ENCODE data around the gene NAP1L1. TPM values are rescaled to one million over a fixed set of nuclear protein-coding genes. Genes with fewer than 3 reads are reported as not detected.

NAP1L1 gene
- total RNA-seq, 1 donor from 2014 or later, result 552 TPM

- H3K27ac Mint-ChIP-seq (ENCODE audit: unreplicated experiment), result no peak overlapping the region
- peaks cover 61% of the 10 kb centered on the region for H3K4me1 Mint-ChIP-seq (ENCODE audit: unreplicated experiment)
- no peaks in the 10 kb centered on the region for H3K27me3 Mint-ChIP-seq (ENCODE audit: unreplicated experiment)
- H3K9me3 Mint-ChIP-seq (ENCODE audit: unreplicated experiment), result no peaks in the 10 kb centered on the region
- no peak overlapping the region for H3K4me3 Mint-ChIP-seq (ENCODE audit: unreplicated experiment)
- TF ChIP-seq CTCF (IDR thresholded peaks at IDR 0.05), result no peak
- peaks cover 3% of the 10 kb centered on the region for H3K36me3 Mint-ChIP-seq (ENCODE audit: unreplicated experiment)
- no peak for DNase-seq (ENCODE audit: extremely low spot score, unreplicated experiment)
Observed at GRCh38 chr12:76022506-76022905, 62.0 kb downstream of the NAP1L1 start.

- Mint-ChIP-seq H3K27me3 (ENCODE audit: unreplicated experiment) (no peaks in the 10 kb centered on the region), H3K36me3 (ENCODE audit: unreplicated experiment) (no peaks in the 10 kb centered on the region), H3K27ac (ENCODE audit: unreplicated experiment) (peak overlapping the region; percentile 82), H3K9me3 (ENCODE audit: unreplicated experiment) (no peaks in the 10 kb centered on the region), H3K4me1 (ENCODE audit: unreplicated experiment) (peaks cover 46% of the 10 kb centered on the region), H3K4me3 (ENCODE audit: unreplicated experiment) (no peak overlapping the region)
- TF ChIP-seq CTCF (IDR thresholded peaks at IDR 0.05), result no peak
- no peak for DNase-seq (ENCODE audit: extremely low spot score, unreplicated experiment)
Observed at GRCh38 chr12:76020731-76021672, 63.5 kb downstream of the NAP1L1 start.

GRCh38 chr12:76020281-76020680, 64.2 kb downstream of the NAP1L1 start:
- Mint-ChIP-seq H3K27me3 (ENCODE audit: unreplicated experiment) (peaks cover under 1% of the 10 kb centered on the region), H3K27ac (ENCODE audit: unreplicated experiment) (peak overlapping the region; percentile 82), H3K4me1 (ENCODE audit: unreplicated experiment) (peaks cover 39% of the 10 kb centered on the region), H3K9me3 (ENCODE audit: unreplicated experiment) (no peaks in the 10 kb centered on the region), H3K4me3 (ENCODE audit: unreplicated experiment) (no peak overlapping the region), H3K36me3 (ENCODE audit: unreplicated experiment) (no peaks in the 10 kb centered on the region)
- no peak for DNase-seq (ENCODE audit: extremely low spot score, unreplicated experiment)
- TF ChIP-seq CTCF (IDR thresholded peaks at IDR 0.05), result no peak

- H3K4me3 Mint-ChIP-seq (ENCODE audit: unreplicated experiment), result no peak overlapping the region
- peaks cover 7% of the 10 kb centered on the region for H3K27me3 Mint-ChIP-seq (ENCODE audit: unreplicated experiment)
- H3K27ac Mint-ChIP-seq (ENCODE audit: unreplicated experiment), result no peak overlapping the region
- no peak for TF ChIP-seq CTCF (IDR thresholded peaks at IDR 0.05)
- H3K9me3 Mint-ChIP-seq (ENCODE audit: unreplicated experiment), result no peaks in the 10 kb centered on the region
- no peak for DNase-seq (ENCODE audit: extremely low spot score, unreplicated experiment)
- peaks cover 29% of the 10 kb centered on the region for H3K4me1 Mint-ChIP-seq (ENCODE audit: unreplicated experiment)
- no peaks in the 10 kb centered on the region for H3K36me3 Mint-ChIP-seq (ENCODE audit: unreplicated experiment)
Observed at GRCh38 chr12:76018672-76019071, 65.8 kb downstream of the NAP1L1 start.

GRCh38 chr12:76018111-76018510, 66.4 kb downstream of the NAP1L1 start:
- no peak overlapping the region for H3K4me3 Mint-ChIP-seq (ENCODE audit: unreplicated experiment)
- H3K4me1 Mint-ChIP-seq (ENCODE audit: unreplicated experiment), result peaks cover 29% of the 10 kb centered on the region
- H3K27me3 Mint-ChIP-seq (ENCODE audit: unreplicated experiment), result peaks cover 7% of the 10 kb centered on the region
- no peaks in the 10 kb centered on the region for H3K36me3 Mint-ChIP-seq (ENCODE audit: unreplicated experiment)
- no peak for TF ChIP-seq CTCF (IDR thresholded peaks at IDR 0.05)
- H3K27ac Mint-ChIP-seq (ENCODE audit: unreplicated experiment), result no peak overlapping the region
- no peak for DNase-seq (ENCODE audit: extremely low spot score, unreplicated experiment)
- no peaks in the 10 kb centered on the region for H3K9me3 Mint-ChIP-seq (ENCODE audit: unreplicated experiment)

All from osteocyte (in vitro differentiated cells).